NCI-H510A treated with DMSO at 0.1 percent for 48 hours (cell line): ENCODE data around the gene TDRD6.
A peak's percentile ranks its signal among the peaks of the same experiment; 100 is the strongest.
"Not testable (repeated sequence)": the region's sequence is repeated elsewhere in the genome, so short reads cannot be mapped to it uniquely, and the experiment has no call there.

Source experiments
- DNase-seq: peaks from one replicate; lab custom pipeline; 2025; lab: John Stamatoyannopoulos, UW

Gene TDRD6

DNA sequence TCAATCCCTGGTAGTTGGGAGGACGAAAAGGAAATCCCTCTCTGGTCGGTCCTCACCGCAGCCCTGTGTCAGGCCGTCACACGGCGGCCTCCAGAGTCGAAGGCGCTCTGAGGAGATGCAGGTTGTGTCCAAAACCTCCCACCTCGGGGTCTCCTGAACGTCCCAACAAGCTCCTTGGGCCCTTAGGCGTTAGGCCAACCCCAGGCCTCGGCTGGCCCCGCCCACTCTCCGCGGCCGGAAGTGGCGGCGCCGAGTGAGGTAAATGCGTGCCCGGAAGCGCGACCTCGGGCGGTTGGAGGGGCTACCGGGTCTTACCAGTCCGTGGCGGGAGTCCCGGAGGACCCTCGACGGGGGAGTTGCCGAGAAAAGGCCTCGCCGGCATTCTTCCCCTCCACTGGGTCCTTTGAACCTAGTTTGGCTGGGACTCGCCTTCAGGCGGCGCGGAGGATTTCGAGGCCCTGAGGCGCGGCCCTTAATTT lies at the start of gene TDRD6:
TSS of gene TDRD6 (plus strand) at position 267 of the 479 bp plus-strand sequence. CDS start 244 bp downstream, outside the sequence.
- DNase-seq, result no peak

DNA sequence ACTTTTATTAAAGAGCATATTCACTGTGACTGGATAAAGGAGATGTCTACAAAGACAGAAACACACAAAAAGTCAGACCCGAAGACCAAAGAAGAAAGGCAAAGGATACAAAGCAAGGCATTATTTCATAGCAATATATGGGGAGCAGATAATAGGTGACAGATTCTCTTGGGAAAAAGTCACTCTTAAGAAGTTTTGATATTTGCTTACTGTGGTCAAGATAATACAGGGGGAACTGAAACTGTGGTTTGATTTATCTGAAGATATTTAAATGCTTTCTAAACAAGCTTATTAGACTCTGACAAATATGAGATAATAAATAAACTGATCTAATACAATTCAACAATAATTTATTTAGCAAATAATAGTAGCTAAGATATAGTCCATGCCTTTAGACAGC lies 49.8 kb upstream of the TDRD6 start:
- DNase-seq, result no peak

- no peak for DNase-seq
These were observed 49.0 kb upstream of the TDRD6 start for GRCh38 chr6:46638650-46639049.

GRCh38 chr6:46642928-46643751 lies 44.5 kb upstream of the TDRD6 start:
- DNase-seq, result no peak

- DNase-seq, result no peak
These were observed 42.4 kb upstream of the TDRD6 start for GRCh38 chr6:46645265-46645664.

GRCh38 chr6:46648108-46648507 lies 39.6 kb upstream of the TDRD6 start:
- DNase-seq, result not testable (repeated sequence)

GRCh38 chr6:46648869-46649492 lies 38.7 kb upstream of the TDRD6 start:
- peak; percentile 33 for DNase-seq

DNA sequence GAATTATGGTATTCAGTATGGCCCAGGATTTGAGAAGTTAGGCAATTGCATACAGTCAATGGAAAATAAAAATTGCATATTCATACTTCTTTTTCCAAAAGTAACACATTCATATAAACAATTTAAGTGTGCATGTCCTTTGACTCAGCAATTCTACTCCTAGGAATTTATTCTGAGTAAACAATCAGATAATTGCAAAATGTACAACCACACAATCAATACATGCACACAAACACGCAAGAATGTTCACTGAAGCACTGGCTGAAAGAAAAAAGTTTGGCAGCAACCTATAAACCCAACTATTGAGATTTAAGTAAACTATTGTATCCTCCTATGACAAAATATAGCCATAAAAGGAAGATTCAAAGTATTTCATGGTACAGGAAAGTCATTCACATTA lies 36.7 kb upstream of the TDRD6 start:
- DNase-seq, result no peak

DNA sequence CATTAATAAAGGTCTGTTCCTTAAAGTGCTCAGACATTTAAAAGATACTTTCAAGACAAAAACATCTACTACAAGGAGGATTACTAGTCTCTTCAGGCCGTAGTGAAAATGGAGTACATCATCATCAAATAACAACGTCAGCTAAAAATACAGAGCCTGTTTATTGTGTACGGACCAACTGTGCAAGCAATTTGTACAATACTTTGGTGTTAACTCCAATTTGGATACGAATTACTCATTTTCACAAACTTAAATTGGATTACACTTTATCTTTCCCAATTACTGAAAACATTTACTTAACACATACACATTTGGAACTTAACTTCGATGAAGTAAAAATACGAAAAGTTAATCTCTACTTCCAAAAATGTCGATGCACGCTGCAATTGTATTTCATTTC lies 35.9 kb upstream of the TDRD6 start:
- peak; percentile 62 for DNase-seq

- peak; percentile 55 for DNase-seq
These were observed 35.5 kb upstream of the TDRD6 start for GRCh38 chr6:46652232-46652602.

GRCh38 chr6:46652603-46653438 lies 34.9 kb upstream of the TDRD6 start, which contains the start of the genes CYP39A1 and SLC25A27:
Gene CYP39A1 (minus strand): TSS chr6:46652818. CDS start chr6:46652582, 236 bp downstream.
Gene SLC25A27 (plus strand): TSS chr6:46652975. CDS start chr6:46653193, 218 bp downstream.
- DNase-seq, result peak; percentile 97

DNA sequence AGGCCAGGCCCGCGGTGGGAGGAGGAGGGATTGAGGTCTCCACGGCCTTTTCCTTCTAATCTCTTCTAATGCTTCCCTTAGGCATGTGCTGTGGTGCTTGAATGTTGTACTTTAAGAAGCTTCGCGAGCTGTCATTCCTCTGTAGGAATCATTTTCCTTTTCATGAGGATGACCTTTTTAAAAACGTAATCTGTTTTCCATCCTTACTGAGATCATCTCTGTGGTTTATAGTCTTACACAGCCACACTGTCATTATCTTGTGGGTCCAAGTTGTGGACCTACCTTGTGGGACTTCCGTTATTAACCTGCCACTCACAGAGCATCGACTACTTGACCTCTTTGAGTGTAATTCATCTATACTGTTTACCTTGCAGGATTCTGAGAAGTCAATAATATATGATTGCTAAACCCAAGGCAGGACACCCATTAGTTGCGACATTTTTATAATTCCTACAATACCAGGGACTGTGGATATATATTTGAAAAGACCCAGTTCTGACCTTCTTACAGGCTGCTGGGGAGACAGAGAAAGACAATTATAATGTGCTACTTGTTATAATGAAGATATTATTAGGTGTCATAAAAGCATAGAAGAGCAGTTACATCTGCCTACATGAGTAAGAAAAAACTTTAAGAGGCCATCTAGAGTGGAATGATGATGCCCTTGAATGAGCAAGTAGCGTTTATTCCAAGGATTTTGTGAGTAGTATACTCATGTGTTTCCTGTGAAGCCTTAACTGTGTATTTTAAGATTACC lies 34.1 kb upstream of the TDRD6 start:
- peak; percentile 59 for DNase-seq

DNA sequence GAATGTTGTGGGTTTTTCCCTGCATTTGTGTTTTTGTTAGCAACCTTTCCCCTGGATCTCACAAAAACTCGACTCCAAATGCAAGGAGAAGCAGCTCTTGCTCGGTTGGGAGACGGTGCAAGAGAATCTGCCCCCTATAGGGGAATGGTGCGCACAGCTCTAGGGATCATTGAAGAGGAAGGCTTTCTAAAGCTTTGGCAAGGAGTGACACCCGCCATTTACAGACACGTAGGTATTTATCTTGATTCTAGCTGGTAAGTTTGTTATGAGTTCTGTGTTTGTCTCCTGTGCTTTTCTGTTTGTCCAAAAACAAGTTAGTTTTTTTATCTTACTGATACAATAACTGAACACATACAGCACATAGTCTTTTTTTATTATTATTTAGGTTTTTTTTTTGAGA lies 31.9 kb upstream of the TDRD6 start:
- no peak for DNase-seq

DNA sequence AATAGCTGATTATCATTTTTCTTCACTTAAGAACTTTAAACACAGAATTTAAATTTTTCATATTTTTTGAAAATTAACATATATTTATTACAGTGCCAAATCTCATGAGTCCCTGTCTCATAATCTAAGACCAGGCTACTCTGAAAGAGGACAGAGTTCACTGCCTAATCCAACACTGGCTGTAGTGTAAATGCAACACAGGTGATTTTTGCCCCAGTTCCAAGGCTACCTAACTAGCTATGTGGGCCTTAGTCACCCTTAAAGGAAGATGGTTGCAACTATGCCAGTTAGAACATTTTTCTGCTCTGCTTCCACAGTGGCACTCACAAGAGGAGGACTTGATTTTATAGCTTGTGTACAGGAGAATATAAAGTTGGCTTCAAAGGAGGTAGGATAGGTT lies 30.0 kb upstream of the TDRD6 start:
- no peak for DNase-seq

- DNase-seq, result no peak
These were observed 26.2 kb upstream of the TDRD6 start for GRCh38 chr6:46661483-46661882.

DNA sequence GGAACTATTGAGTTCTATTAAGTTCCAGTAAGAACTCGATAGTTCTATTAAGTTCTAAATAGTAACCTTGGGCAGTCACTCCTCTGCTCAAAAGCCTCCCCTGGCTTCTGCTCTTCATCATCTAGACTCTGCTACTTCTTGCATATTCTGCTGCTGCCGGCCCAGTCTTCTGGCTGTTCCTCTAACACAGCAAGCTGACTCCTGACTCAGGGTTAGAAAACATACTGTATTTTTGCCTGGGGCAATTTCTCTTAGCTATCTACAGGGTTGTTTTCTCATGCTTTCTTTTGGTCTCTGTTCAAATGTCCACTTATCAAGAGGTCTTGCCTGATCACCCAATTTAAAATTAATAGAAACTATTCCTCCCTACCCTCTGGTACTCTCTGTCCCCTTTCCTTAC lies 20.3 kb upstream of the TDRD6 start:
- no peak for DNase-seq

- DNase-seq, result no peak
These were observed 13.3 kb upstream of the TDRD6 start for GRCh38 chr6:46674410-46674809.

GRCh38 chr6:46676604-46677313 lies 10.9 kb upstream of the TDRD6 start:
- no peak for DNase-seq

DNA sequence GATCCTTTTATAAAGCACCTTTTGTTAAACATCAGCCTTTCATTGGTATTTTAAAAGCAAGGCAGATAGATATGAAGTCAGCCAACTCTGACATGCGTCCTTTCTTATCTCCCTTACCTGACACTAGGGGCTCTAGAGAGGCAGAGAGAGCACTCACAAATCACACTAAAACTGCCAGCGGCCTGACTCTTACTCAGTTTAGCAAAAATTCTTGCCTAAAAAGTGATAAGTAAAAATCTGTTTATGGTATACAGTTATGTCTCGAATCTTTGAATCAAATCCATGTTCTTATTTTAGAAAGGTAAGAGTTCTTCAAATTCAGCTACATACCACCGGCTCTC lies 10.4 kb upstream of the TDRD6 start:
- DNase-seq, result no peak

- no peak for DNase-seq
These were observed 2.9 kb upstream of the TDRD6 start for GRCh38 chr6:46684771-46685170.
